Duodenal mucosa (tissue), 2 donors: ENCODE data around the gene CYP1B1.
"Not testable (repeated sequence)": the region's sequence is repeated elsewhere in the genome, so short reads cannot be mapped to it uniquely, and the experiment has no call there.

Source experiments
- H3K27ac ChIP-seq: one replicate; pipeline ENCODE4 v1.7.0; 2013; ENCODE audit warnings: low read depth, low read length
- H3K27me3 ChIP-seq, 2 donors: one replicate each; pipeline ENCODE4 v1.7.0; 2013; ENCODE audit warnings: low read length in 2 of 2, control low read depth in 1 of 2; ENCODE audit not compliant: insufficient read depth in 2 of 2, control insufficient read depth in 1 of 2
- H3K36me3 ChIP-seq, 2 donors: one replicate each; pipeline ENCODE4 v1.7.0; 2013; ENCODE audit warnings: low read length in 2 of 2, control low read depth in 1 of 2; ENCODE audit not compliant: insufficient read depth in 2 of 2, control insufficient read depth in 1 of 2
- H3K4me1 ChIP-seq, 2 donors: one replicate each; pipeline ENCODE4 v1.7.0; 2013; ENCODE audit warnings: low read length in 2 of 2, control low read depth in 1 of 2; ENCODE audit not compliant: insufficient read depth in 2 of 2, control insufficient read depth in 1 of 2
- H3K4me3 ChIP-seq, 2 donors: one replicate each; pipeline ENCODE4 v1.7.0; 2013; ENCODE audit warnings: low read length in 2 of 2, low read depth in 1 of 2
- H3K9ac ChIP-seq, 2 donors: one replicate each; pipeline ENCODE4 v1.7.0; 2013; ENCODE audit warnings: low read length in 2 of 2, low read depth in 1 of 2
- H3K9me3 ChIP-seq, 2 donors: one replicate each; pipeline ENCODE4 v1.7.0; 2013; ENCODE audit warnings: low read length in 2 of 2, control low read depth in 1 of 2; ENCODE audit not compliant: control insufficient read depth in 1 of 2

The CYP1B1 gene

DNA sequence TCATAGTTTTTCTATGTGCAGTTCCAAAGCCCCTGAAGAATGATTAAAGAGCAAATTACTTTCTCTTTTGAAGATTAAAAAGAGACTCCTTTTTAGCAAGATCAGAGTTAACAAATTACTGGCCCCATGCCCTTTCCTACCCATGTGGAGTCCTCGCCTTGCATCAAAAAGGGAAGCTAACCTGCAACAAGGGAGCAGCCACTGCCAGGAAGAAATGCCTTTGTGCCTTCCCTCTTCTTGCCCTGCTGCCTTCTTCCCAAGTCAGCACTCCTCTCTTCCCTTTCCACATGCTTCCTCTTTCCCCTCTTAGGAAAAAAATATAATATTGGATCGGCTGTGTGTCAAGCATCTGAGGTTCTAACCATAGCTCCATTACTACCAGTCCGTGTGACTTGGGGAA is 37.1 kb upstream of the CYP1B1 start:
- Histone ChIP-seq H3K27me3 (no peaks in the 10 kb centered on the region), H3K9me3 (no peaks in the 10 kb centered on the region), H3K27ac (no peak overlapping the region), H3K36me3 (no peaks in the 10 kb centered on the region), H3K4me3 (no peak overlapping the region), H3K4me1 (peaks cover 10 to 14% of the 10 kb centered on the region in 2 donors), H3K9ac (no peak overlapping the region)

DNA sequence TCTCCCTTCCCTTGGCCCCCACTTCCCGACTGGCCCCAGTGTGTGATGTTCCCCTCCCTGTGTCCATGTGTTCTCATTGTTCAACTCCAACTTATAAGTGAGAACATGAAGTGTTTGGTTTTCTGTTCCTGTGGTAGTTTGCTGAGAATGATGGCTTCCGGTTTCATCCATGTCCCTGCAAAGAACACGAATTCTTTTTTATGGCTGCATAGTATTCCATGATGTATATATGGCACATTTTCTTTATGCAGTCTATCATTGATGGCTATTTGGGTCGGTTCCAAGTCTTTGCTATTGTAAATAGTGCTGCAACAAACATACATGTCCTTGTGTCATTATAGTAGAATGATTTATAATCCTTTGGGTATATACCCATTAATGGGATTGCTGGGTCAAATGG is 35.4 kb upstream of the CYP1B1 start:
- not testable (repeated sequence) for H3K27me3 ChIP-seq, H3K27ac ChIP-seq, H3K9ac ChIP-seq, H3K4me3 ChIP-seq, H3K9me3 ChIP-seq, H3K36me3 ChIP-seq
- peaks cover 10 to 14% of the 10 kb centered on the region in 2 donors for H3K4me1 ChIP-seq

DNA sequence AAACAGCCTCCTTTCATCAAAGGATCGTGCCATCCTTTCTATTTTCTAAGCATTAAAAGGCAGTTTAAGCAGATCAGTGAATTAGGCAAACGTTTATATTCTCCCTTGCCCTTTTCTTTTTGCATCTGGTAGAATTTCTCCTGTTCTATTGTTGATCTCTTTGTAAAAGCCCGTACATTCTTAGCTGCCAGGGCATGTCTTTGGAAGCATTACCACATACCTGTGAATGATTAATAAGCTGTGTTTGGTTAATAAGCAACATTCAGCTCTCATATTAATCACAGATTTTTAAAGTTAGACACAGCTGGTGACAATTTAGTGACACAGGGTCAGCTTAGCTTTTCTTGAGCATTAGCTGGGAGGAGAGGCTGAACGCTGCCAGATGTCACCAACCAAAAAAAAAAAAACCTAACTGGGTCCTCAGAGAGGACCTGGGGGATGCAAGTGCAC is 33.8 kb upstream of the CYP1B1 start:
- no peaks in the 10 kb centered on the region for H3K36me3 ChIP-seq
- peak overlapping the region; percentile 6 to 40 for H3K9ac ChIP-seq
- H3K4me1 ChIP-seq = peaks cover 10 to 14% of the 10 kb centered on the region in 2 donors
- H3K9me3 ChIP-seq = no peaks in the 10 kb centered on the region
- H3K27ac ChIP-seq = no peak overlapping the region
- peak overlapping the region; percentile 25 to 26 for H3K4me3 ChIP-seq
- no peaks in the 10 kb centered on the region for H3K27me3 ChIP-seq

DNA sequence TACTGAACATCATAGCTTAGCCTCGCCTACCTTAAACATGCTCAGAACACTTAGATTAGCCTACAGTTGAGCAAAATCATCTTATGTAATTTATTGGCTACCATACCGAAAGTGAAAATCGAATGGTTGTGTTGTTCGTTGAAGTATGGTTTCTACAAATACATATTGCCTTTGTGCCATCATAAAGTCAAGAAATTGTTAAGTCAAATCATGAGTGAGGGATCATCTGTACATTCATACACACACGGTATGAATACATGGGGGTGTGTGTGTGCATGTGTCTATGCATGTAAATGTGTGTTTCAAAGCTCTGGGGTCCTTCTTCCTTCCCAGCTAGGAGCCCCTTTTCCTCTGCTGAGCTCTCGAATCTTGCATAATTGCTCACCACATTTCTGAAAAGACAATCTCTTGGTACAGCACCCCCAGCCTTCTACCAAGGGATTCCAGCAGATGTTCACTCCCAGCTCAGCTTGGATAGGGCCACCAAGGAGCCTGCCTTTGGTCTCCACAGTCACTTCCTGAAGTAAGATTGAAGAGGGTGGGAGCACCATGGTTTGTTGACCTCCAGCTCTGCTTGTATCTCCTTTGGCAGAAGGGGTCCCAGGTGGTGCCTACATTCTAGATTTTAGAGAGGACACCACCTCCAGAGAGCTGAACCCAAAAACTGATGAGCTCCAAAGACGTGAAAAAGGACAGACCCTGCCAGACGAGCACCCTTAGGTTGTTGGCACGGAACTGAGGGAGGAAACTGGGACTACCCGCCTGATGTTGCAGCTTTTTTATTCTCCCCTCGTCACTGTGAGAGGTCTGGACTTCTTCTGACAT is 33.2 kb upstream of the CYP1B1 start:
- Histone ChIP-seq H3K4me1 (peaks cover 10 to 14% of the 10 kb centered on the region in 2 donors), H3K9ac (peak overlapping the region; percentile 6 to 40), H3K36me3 (no peaks in the 10 kb centered on the region), H3K9me3 (no peaks in the 10 kb centered on the region), H3K27me3 (no peaks in the 10 kb centered on the region), H3K27ac (no peak overlapping the region), H3K4me3 (peak overlapping the region; percentile 25 to 26)

DNA sequence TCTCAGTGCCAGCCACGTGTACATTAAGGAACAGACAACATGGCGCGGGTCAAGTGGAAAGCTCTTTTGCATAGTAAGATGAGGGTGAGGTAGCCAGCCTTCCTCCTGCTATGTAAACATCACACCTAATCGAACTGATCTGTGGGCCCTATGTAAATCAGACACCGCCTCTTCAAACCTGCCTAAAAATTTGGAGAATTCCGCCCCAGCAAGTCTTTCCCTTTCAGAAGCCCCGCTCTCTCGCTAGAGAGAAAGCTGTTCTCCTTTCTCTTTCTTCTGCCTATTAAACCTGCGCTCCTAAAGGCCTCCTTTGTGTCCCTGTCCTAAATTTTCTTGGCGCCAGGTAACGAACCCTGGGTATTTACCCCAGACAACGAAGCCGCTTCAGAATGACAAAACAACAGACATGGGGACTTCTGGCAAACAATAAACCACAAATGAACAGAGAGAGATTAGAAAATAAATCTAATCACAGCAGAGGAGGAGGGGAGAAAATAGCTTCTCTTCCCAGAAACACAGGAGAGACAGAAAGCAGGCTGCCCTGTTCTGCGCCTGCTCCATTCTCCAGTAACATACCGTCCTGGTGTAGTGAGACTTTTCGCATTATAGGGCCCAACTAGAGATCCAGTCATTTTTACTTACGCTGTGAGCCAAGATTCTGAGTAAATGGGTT is 31.9 kb upstream of the CYP1B1 start:
- H3K4me1 ChIP-seq = peaks cover 10 to 14% of the 10 kb centered on the region in 2 donors
- no peaks in the 10 kb centered on the region for H3K9me3 ChIP-seq
- H3K36me3 ChIP-seq = no peaks in the 10 kb centered on the region
- H3K27ac ChIP-seq = no peak overlapping the region
- no peak overlapping the region for H3K4me3 ChIP-seq
- no peaks in the 10 kb centered on the region for H3K27me3 ChIP-seq
- H3K9ac ChIP-seq = no peak overlapping the region

DNA sequence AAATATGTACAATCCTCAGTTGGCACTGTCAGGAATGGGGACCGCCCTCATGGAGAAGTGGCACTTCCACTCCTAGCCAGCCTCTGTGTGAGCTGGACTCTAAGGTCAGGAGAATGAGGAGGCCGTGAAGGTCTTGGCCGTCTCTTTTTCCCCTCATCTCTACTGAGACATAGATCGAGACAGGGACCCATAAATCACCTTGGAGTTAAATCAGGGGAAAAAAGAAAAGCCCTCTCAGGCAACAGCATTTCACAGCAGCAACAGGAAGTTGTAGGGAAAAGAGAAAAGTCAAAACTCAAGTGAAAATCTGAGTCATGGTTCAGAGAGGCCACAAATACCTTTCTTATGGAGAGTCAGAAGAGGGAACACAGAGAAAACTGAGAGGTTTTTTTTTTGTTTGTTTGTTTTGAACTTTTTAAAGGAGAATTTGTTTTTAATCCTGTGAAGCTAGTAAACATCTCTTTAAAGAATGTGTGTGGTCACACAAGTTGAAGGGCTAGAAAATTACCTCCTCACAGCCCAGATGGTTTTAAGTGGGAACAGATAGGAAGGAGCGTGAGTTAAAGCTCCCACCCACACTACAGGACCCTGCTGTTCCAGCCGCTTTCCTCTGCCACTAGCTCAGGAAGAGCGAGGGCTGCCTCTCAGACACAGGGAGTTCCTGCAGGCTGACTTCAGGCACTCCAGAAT is 30.6 kb upstream of the CYP1B1 start:
- no peak overlapping the region for H3K4me3 ChIP-seq
- H3K9ac ChIP-seq = no peak overlapping the region
- H3K27me3 ChIP-seq = no peaks in the 10 kb centered on the region
- H3K27ac ChIP-seq = no peak overlapping the region
- H3K36me3 ChIP-seq = no peaks in the 10 kb centered on the region
- no peaks in the 10 kb centered on the region for H3K9me3 ChIP-seq
- peaks cover 10 to 14% of the 10 kb centered on the region in 2 donors for H3K4me1 ChIP-seq

DNA sequence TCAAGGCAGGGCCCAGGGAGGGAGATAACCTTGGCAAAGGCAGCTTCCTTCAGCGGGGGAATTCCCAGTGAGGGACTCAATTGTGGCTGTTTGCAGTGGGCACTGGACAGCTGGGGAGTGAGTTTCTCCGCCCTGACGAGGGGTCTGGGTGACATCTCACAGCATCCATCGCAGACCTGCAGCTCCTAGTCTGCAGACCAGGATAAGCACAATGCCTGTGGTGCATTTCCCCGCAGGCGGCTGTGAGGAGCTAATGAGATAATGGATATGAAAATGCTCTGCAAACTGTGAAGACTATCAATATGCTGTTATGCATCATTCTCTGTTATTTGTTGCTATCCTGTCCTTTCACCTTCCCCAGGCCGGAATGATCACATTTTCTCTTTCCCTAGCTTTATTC is 30.0 kb upstream of the CYP1B1 start:
- H3K4me3 ChIP-seq = no peak overlapping the region
- H3K27me3 ChIP-seq = no peaks in the 10 kb centered on the region
- no peak overlapping the region for H3K27ac ChIP-seq
- H3K9ac ChIP-seq = no peak overlapping the region
- H3K36me3 ChIP-seq = no peaks in the 10 kb centered on the region
- peaks cover 10 to 14% of the 10 kb centered on the region in 2 donors for H3K4me1 ChIP-seq
- no peaks in the 10 kb centered on the region for H3K9me3 ChIP-seq

DNA sequence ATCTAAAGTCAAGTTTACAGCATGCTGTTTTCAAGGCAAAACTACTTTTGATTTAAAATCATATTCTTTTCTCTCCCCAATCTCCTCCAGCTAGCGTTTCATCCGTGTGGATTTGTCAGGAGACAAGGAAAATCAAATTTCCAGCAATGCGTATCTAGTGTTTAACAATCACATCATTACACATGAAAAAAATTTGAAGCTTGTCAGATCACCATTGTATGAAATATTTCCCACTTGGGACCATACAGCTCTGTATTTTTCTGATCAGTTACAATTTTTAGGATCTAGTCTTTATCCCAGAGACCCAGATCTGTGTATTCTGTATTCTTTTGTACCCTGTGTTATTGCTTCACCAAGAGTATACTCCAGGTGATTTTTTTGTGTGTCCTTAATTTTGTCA is 28.6 kb upstream of the CYP1B1 start:
- H3K27ac ChIP-seq = no peak overlapping the region
- H3K4me1 ChIP-seq = peaks cover 8 to 9% of the 10 kb centered on the region in 2 donors
- H3K9ac ChIP-seq = no peak overlapping the region
- H3K36me3 ChIP-seq = no peaks in the 10 kb centered on the region
- H3K9me3 ChIP-seq = no peaks in the 10 kb centered on the region
- no peak overlapping the region for H3K4me3 ChIP-seq
- H3K27me3 ChIP-seq = no peaks in the 10 kb centered on the region

DNA sequence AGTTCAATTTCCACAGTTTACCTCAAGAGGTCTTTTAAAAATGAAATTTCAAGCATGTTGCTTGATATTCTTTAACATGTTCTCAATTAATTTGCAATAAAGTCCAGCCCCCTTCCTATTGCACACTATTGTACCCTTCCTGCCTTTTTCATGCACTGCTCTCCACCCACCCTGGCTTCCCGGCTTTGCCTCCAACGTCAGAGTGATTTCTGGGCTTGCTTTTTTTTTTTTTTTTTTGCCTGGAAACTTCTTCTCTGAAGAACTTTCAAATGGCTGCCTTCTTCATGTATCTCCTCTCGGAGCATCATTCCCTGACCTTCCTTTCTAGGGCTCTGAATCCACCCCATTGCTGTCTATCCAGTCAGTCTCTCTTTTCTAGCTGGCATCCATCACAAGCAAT is 24.4 kb upstream of the CYP1B1 start:
- H3K9ac ChIP-seq = no peak overlapping the region
- H3K4me3 ChIP-seq = no peak overlapping the region
- H3K36me3 ChIP-seq = no peaks in the 10 kb centered on the region
- no peaks in the 10 kb centered on the region for H3K9me3 ChIP-seq
- H3K27ac ChIP-seq = no peak overlapping the region
- no peaks in the 10 kb centered on the region for H3K4me1 ChIP-seq
- H3K27me3 ChIP-seq = no peaks in the 10 kb centered on the region
